ENCODE results near the gene ELP2.

DNA sequence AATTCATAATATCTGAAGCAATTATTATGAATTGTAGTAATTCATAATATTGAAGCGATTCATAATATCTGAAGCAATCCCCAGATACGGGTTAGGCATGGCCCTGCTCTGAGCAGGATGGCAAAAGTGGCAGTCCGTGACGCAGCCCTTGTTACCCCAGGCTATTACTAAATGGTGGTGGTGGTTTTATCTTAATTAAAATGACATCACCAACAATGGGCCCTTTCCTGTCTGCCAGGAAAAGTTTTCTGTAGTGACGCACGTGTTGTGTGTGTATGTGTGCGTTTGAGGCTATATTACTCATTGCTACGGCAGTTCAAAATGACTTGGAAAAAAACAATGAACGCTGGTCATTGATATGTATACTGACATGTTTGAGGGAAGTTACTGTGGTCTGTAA lies 47.0 kb downstream of the ELP2 start:
- TF ChIP-seq EZH2phosphoT487 (IDR thresholded peaks at IDR 0.05; ENCODE audit: insufficient read depth, low read depth) (no peak), EZH2 (IDR thresholded peaks at IDR 0.05; ENCODE audit: insufficient read depth, poor library complexity, severe bottlenecking) (no peak)

Data from GM23248 (cell line).